ENCODE measurements around the gene NUMA1. TPM values are rescaled to one million over a fixed set of nuclear protein-coding genes. Genes with fewer than 3 reads are reported as not detected.

NUMA1 gene
- total RNA-seq, 1 donor from 2014 or later: 289 TPM

GRCh38 chr11:72014761-72015320 lies 65.5 kb downstream of the NUMA1 start:
- Histone ChIP-seq H3K36me3 (peaks cover 100% of the 10 kb centered on the region in 2 donors), H3K27ac (peak overlapping the region in 1 of 2 donors; percentile 50), H3K27me3 (no peaks in the 10 kb centered on the region), H3K9me3 (no peaks in the 10 kb centered on the region), H3K4me1 (peaks cover 31 to 34% of the 10 kb centered on the region in 2 donors), H3K4me3 (no peak overlapping the region)
- TF ChIP-seq CTCF (IDR thresholded peaks at IDR 0.05): no peak
- peak in 1 of 2 donors; percentile 53 for DNase-seq (ENCODE audit: low spot score in 2 of 2)
- intact Hi-C loops (cut with DNase I): no loop called here

- peak in 1 of 2 donors; percentile 65 for DNase-seq (ENCODE audit: low spot score in 2 of 2)
- intact Hi-C loops (cut with DNase I): no loop called here
- H3K27ac ChIP-seq: peak overlapping the region; percentile 50
- no peak for TF ChIP-seq CTCF (IDR thresholded peaks at IDR 0.05)
- H3K4me3 ChIP-seq: peak overlapping the region in 1 of 2 donors; percentile 7
- no peaks in the 10 kb centered on the region for H3K9me3 ChIP-seq
- peaks cover 100% of the 10 kb centered on the region in 2 donors for H3K36me3 ChIP-seq
- H3K27me3 ChIP-seq: no peaks in the 10 kb centered on the region
- H3K4me1 ChIP-seq: peaks cover 31 to 34% of the 10 kb centered on the region in 2 donors
Observed at GRCh38 chr11:72013765-72014711, 66.3 kb downstream of the NUMA1 start.

GRCh38 chr11:72012897-72013721 lies 67.2 kb downstream of the NUMA1 start:
- Histone ChIP-seq H3K27me3 (no peaks in the 10 kb centered on the region), H3K36me3 (peaks cover 100% of the 10 kb centered on the region in 2 donors), H3K4me1 (peaks cover 31 to 34% of the 10 kb centered on the region in 2 donors), H3K4me3 (peak overlapping the region in 1 of 2 donors; percentile 7), H3K27ac (peak overlapping the region; percentile 50), H3K9me3 (no peaks in the 10 kb centered on the region)
- peak; percentile 30 to 79 for DNase-seq (ENCODE audit: low spot score in 2 of 2)
- intact Hi-C loops (cut with DNase I): no loop called here
- no peak for TF ChIP-seq CTCF (IDR thresholded peaks at IDR 0.05)

- H3K9me3 ChIP-seq: no peaks in the 10 kb centered on the region
- H3K27ac ChIP-seq: peak overlapping the region; percentile 50
- H3K36me3 ChIP-seq: peaks cover 100% of the 10 kb centered on the region in 2 donors
- TF ChIP-seq CTCF (IDR thresholded peaks at IDR 0.05): no peak
- H3K27me3 ChIP-seq: no peaks in the 10 kb centered on the region
- H3K4me3 ChIP-seq: no peak overlapping the region
- peaks cover 31 to 34% of the 10 kb centered on the region in 2 donors for H3K4me1 ChIP-seq
- DNase-seq (ENCODE audit: low spot score in 2 of 2): peak in 1 of 2 donors; percentile 37
- intact Hi-C loops (cut with DNase I): no loop called here
Observed at GRCh38 chr11:72012091-72012630, 68.2 kb downstream of the NUMA1 start.

Data from ascending aorta (tissue), 2 donors.